ENCODE results near the gene ITK.

Gene ITK

DNA sequence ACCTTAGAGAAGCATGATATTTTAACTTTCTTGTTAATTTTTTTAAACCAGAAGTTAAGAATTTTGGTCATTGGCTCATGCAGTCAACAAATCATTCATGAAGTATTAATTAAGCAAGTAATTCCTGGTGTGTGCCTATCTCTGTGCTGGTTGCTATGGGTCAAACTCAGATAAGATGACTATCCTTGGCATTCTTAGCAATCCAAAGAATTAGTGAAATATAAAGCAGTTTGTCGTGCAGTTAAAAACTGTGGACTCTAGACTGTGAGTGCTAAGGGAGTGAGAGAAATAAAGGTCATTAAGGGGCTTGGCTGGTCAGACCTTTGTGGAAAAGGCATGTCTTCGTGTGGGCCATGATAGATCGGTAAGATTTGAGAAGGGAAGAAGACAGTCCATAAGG, 90.1 kb downstream of the ITK start:
- no peak for DNase-seq (ENCODE audit: low read depth)
- no peak for TF ChIP-seq CTCF (IDR thresholded peaks at IDR 0.05; ENCODE audit: control insufficient read depth, extremely low read depth, insufficient read depth)
- no peak overlapping the region for H3K4me3 ChIP-seq (ENCODE audit: low read depth, low read length)

- H3K4me3 ChIP-seq (ENCODE audit: low read depth, low read length), result no peak overlapping the region
- no peak for DNase-seq (ENCODE audit: low read depth)
- TF ChIP-seq CTCF (IDR thresholded peaks at IDR 0.05; ENCODE audit: control insufficient read depth, extremely low read depth, insufficient read depth), result no peak
Measured at GRCh38 chr5:157271740-157272271, 91.2 kb downstream of the ITK start.

- no peak for TF ChIP-seq CTCF (IDR thresholded peaks at IDR 0.05; ENCODE audit: control insufficient read depth, extremely low read depth, insufficient read depth)
- no peak overlapping the region for H3K4me3 ChIP-seq (ENCODE audit: low read depth, low read length)
- no peak for DNase-seq (ENCODE audit: low read depth)
Measured at GRCh38 chr5:157273131-157273556, 92.5 kb downstream of the ITK start.

- no peak overlapping the region for H3K4me3 ChIP-seq (ENCODE audit: low read depth, low read length)
- TF ChIP-seq CTCF (IDR thresholded peaks at IDR 0.05; ENCODE audit: control insufficient read depth, extremely low read depth, insufficient read depth), result no peak
- no peak for DNase-seq (ENCODE audit: low read depth)
Measured at GRCh38 chr5:157275403-157275802, 94.8 kb downstream of the ITK start.

DNA sequence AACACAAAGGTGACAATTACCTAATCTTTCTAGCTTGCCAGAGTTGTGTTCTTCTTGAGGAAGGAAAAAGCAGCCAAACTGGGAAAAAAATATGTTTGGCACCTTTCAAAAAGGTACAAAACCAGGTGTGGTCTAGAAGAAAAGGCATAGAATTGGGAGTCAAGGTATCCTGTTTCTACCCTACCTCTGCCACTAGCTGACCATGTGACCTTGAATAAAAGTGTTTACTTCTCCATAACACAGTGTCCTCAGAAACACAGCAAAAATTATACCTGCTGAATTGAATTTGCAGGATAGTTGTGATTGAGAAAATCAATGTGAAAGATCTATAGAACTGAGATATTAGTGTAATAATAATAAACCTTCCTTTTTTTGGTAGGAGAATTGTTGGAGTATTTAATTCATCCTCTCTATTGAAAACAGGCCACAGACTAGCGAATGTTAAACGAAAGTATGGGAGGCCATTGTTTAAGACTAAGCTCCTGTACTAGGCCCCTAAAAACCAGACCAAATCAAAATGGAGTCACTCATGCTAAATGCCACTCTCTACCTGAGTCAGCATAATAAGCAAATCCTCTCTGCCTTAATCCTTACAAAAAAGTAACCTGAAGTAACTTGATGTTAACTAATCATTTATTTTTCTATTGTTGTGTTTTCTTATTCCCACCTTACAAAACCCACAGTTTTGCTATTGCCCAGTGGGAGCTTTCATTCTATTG, 97.8 kb downstream of the ITK start:
- DNase-seq (ENCODE audit: low read depth), result no peak
- no peak for TF ChIP-seq CTCF (IDR thresholded peaks at IDR 0.05; ENCODE audit: control insufficient read depth, extremely low read depth, insufficient read depth)
- H3K4me3 ChIP-seq (ENCODE audit: low read depth, low read length), result no peak overlapping the region

DNA sequence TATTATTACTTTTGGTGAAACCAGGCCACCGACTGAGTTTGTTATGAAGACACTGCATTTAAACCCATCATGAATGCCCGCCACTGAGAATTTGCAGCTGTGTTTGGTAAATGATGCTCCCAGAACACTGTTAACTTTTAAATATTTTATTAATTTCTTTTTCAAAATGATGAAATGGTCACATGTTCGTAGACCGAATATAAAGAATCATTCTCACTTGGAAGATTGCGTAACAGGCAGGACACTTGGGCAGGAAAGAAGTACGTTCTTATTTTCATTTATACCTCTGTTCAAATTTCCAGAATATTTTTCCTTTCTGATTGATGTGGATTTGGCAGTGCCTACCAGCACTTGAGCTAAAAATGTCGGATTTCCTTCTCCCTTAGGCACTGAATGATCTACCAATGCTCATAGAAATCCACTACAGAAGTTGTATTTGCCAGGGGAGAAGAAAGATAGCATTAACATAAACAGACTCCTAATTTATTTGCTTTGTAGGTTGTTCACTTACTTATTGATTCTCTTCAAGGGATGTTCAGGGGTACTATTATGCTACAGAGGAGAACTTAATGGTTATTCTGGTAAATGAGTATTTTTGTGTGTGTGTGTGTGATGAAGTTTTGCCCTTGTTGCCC, 99.1 kb downstream of the ITK start:
- TF ChIP-seq CTCF (IDR thresholded peaks at IDR 0.05; ENCODE audit: control insufficient read depth, extremely low read depth, insufficient read depth), result no peak
- no peak overlapping the region for H3K4me3 ChIP-seq (ENCODE audit: low read depth, low read length)
- no peak for DNase-seq (ENCODE audit: low read depth)
